Ovary (tissue), 3 donors: ENCODE data around the gene COMMD9.

Experiments used
- CTCF ChIP-seq, 3 donors: fragments of 450-650 bp in 2 of 3; fragments of 200-600 bp in 1 of 3; IDR thresholded peaks; one replicate each; pipeline versions ENCODE4 v1.5.1 to v1.8.0; 2016 to 2022; ENCODE audit warnings: antibody characterized with exemption in 3 of 3, mild to moderate bottlenecking in 1 of 3
- EP300 ChIP-seq: sonication (generic); formaldehyde crosslinking; IDR thresholded peaks from one replicate; pipeline ENCODE4 v1.6.1; 2017; ENCODE audit warnings: antibody characterized with exemption
- POLR2A ChIP-seq: fragments of 450-650 bp; IDR thresholded peaks from one replicate; pipeline ENCODE4 v1.6.1; 2017; ENCODE audit warnings: antibody characterized with exemption, mild to moderate bottlenecking, moderate library complexity
- donor health status: DM: no; HTN: no; CAD: no.

- TF ChIP-seq EP300 (no peak), CTCF (IDR thresholded peaks at IDR 0.05) (no peak), POLR2A (no peak)
Observed at GRCh38 chr11:36270701-36271100, 18.5 kb downstream of the COMMD9 start.
